Pancreas (tissue), 10 donors: ENCODE measurements around the gene KNDC1. TPM values are rescaled to one million over a fixed set of nuclear protein-coding genes. Genes with fewer than 3 reads are reported as not detected.

Experiments used
- ATAC-seq, 4 donors: fragments of 200-7000 bp; cut with Tn5 transposase; one replicate each; pipeline versions ENCODE4 v1.8.0 to v1.9.1; 2020; ENCODE audit warnings: mild to moderate bottlenecking in 4 of 4, moderate library complexity in 4 of 4
- DNase-seq, 6 donors: peaks; one replicate each; pipeline ENCODE4 v3.0.0-alpha.2; 2020
- FAIRE-seq: peaks from 2 replicates; lab custom pipeline; 2012; peaks lifted over from hg19 to GRCh38; lab: Jason Lieb, UNC
- H3K27ac ChIP-seq, 4 donors: fragments of 200-600 bp; sonication (generic); 1 replicate in 3 of 4; 2 replicates in 1 of 4; pipeline versions ENCODE4 v1.5.0 to v1.8.0; 2020
- H3K27me3 ChIP-seq, 4 donors: fragments of 200-600 bp; one replicate each; pipeline ENCODE4 v1.8.0; 2021
- H3K36me3 ChIP-seq, 3 donors: fragments of 200-600 bp; sonication (generic) in 1 of 3; one replicate each; pipeline versions ENCODE4 v1.5.0 to v1.8.0; 2020 to 2021
- H3K4me1 ChIP-seq, 3 donors: fragments of 200-600 bp; one replicate each; pipeline ENCODE4 v1.8.0; 2021
- H3K4me3 ChIP-seq, 4 donors: fragments of 200-600 bp; sonication (generic) in 2 of 4; one replicate each; pipeline versions ENCODE4 v1.5.0 to v1.8.0; 2020 to 2021
- H3K9me3 ChIP-seq, 4 donors: fragments of 200-600 bp; one replicate each; pipeline ENCODE4 v1.8.0; 2021
- CTCF ChIP-seq, 4 donors: fragments of 200-600 bp; sonication (generic) in 3 of 4; IDR thresholded peaks; one replicate each; pipeline versions ENCODE4 v1.5.0 to v1.8.0; 2021; ENCODE audit warnings: antibody characterized with exemption in 4 of 4
- WGBS, 2 donors: extraction: QIAGEN DNeasy Blood & Tissue Kit; methylation state at CpG; one replicate each; pipeline ENCODE4 v1.1.7; 2013; 5-methylcytosine and 5-hydroxymethylcytosine counted together
- intact Hi-C, 3 donors: fragments of 100-400 bp; cut with DNase I; formaldehyde crosslinking; loops; one replicate each; pipeline versions ENCODE4 v1.11.1 to v1.14.2; 2022
- polyA plus RNA-seq, 2 donors: library from polyadenylated mRNA; stranded (reverse); fragments of 200-250 nt; gene quantifications; one replicate each; pipeline ENCODE4 v1.2.3, GENCODE V29; 2013
- total RNA-seq, 6 donors: library from RNA; stranded (reverse); fragmentation: NEBNext Ultra II Directional in 4 of 6; extraction: Animal tissue kit (Norgen Biotek cat#: 25700) in 4 of 6; gene quantifications; one replicate each; pipeline versions ENCODE4 v1.2.1 to v1.2.4, GENCODE V29; 2021 to 2023
- donor health status: healthy with polysubstance abuse.
- donor health status: DM: no; HTN: no; CAD: no; lungs with moderate emphysema.
- donor health status: DM: no; HTN: no; CAD: no.
- donor health status: control.
- donor health status: control.
- donor health status: Bipolar disorder and iron deficiency.
- donor health status: DM: yes; HTN: yes; CAD: no.
- donor health status: DM: no; HTN: no; CAD: no.
- donor health status: DM: no; HTN: no; CAD: no.
- donor health status: DM: yes; HTN: yes; CAD: no.

The KNDC1 gene
- total and polyA plus RNA-seq, 8 donors: 0.14 to 3.1 (median 0.74) TPM

GRCh38 chr10:133224076-133224475, 64.1 kb downstream of the KNDC1 start:
- Histone ChIP-seq H3K27ac (no peak overlapping the region), H3K4me3 (no peak overlapping the region), H3K27me3 (peaks cover 0 to 6% (median 0%) of the 10 kb centered on the region in 4 donors), H3K4me1 (no peaks in the 10 kb centered on the region), H3K9me3 (no peaks in the 10 kb centered on the region), H3K36me3 (no peaks in the 10 kb centered on the region)
- FAIRE-seq (no peak), ATAC-seq (no peak), DNase-seq (no peak)
- intact Hi-C loops: no loop called here
- WGBS, 2 donors: 40 to 45% methylated on average over 14 of the region's 14 CpGs
- TF ChIP-seq CTCF (IDR thresholded peaks at IDR 0.05): no peak

GRCh38 chr10:133224756-133225372, 64.8 kb downstream of the KNDC1 start:
- ATAC-seq: no peak
- no peak for FAIRE-seq
- Histone ChIP-seq H3K27ac (no peak overlapping the region), H3K36me3 (no peaks in the 10 kb centered on the region), H3K4me3 (no peak overlapping the region), H3K9me3 (no peaks in the 10 kb centered on the region), H3K27me3 (peaks cover 0 to 13% (median 4%) of the 10 kb centered on the region in 4 donors), H3K4me1 (no peaks in the 10 kb centered on the region)
- no peak for TF ChIP-seq CTCF (IDR thresholded peaks at IDR 0.05)
- intact Hi-C loops: no loop called here
- no peak for DNase-seq
- WGBS, 2 donors: 41 to 47% methylated on average over 25 of the region's 25 CpGs

GRCh38 chr10:133225707-133226191, 65.7 kb downstream of the KNDC1 start:
- DNase-seq (no peak), FAIRE-seq (no peak), ATAC-seq (no peak)
- no peak for TF ChIP-seq CTCF (IDR thresholded peaks at IDR 0.05)
- H3K4me1 ChIP-seq: no peaks in the 10 kb centered on the region
- H3K27me3 ChIP-seq: peaks cover 0 to 14% (median 5%) of the 10 kb centered on the region in 4 donors
- H3K36me3 ChIP-seq: no peaks in the 10 kb centered on the region
- H3K9me3 ChIP-seq: no peaks in the 10 kb centered on the region
- intact Hi-C loops: no loop called here
- H3K4me3 ChIP-seq: no peak overlapping the region
- H3K27ac ChIP-seq: no peak overlapping the region
- WGBS, 2 donors: 72 to 82% methylated on average over 22 to 23 of the region's 23 CpGs

- Histone ChIP-seq H3K36me3 (no peaks in the 10 kb centered on the region), H3K27me3 (peaks cover 0 to 14% (median 5%) of the 10 kb centered on the region in 4 donors), H3K4me3 (no peak overlapping the region), H3K4me1 (no peaks in the 10 kb centered on the region), H3K9me3 (no peaks in the 10 kb centered on the region), H3K27ac (no peak overlapping the region)
- FAIRE-seq (no peak), ATAC-seq (no peak), DNase-seq (no peak)
- TF ChIP-seq CTCF (IDR thresholded peaks at IDR 0.05): no peak
- intact Hi-C loops: no loop called here
- WGBS, 2 donors: 25 to 40% methylated on average over 30 of the region's 30 CpGs
Measured at GRCh38 chr10:133226251-133226808, 66.3 kb downstream of the KNDC1 start.

- no peaks in the 10 kb centered on the region for H3K36me3 ChIP-seq
- DNase-seq (no peak), FAIRE-seq (no peak), ATAC-seq (no peak)
- no peak for TF ChIP-seq CTCF (IDR thresholded peaks at IDR 0.05)
- WGBS, 2 donors: 69 to 79% methylated on average over 20 to 21 of the region's 21 CpGs
- no peak overlapping the region for H3K4me3 ChIP-seq
- intact Hi-C loops: no loop called here
- H3K4me1 ChIP-seq: no peaks in the 10 kb centered on the region
- H3K9me3 ChIP-seq: no peaks in the 10 kb centered on the region
- peaks cover 0 to 24% (median 5%) of the 10 kb centered on the region in 4 donors for H3K27me3 ChIP-seq
- H3K27ac ChIP-seq: no peak overlapping the region
Measured at GRCh38 chr10:133227256-133227655, 67.2 kb downstream of the KNDC1 start.
